Measurements from ENCODE around the gene SLC8A2. TPM values are rescaled to one million over a fixed set of nuclear protein-coding genes. Genes with fewer than 3 reads are reported as not detected.
"Not testable (repeated sequence)": the region's sequence is repeated elsewhere in the genome, so short reads cannot be mapped to it uniquely, and the experiment has no call there.

Gene SLC8A2
- total RNA-seq, 1 donor from 2014 or later, result 14.5 TPM

GRCh38 chr19:47390533-47391488, 80.9 kb downstream of the SLC8A2 start:
- H3K27me3 Mint-ChIP-seq (ENCODE audit: insufficient read depth, low read depth), result peaks cover 7% of the 10 kb centered on the region
- no peaks in the 10 kb centered on the region for H4K20me1 ChIP-seq (ENCODE audit: low read depth)
- H3K9me3 ChIP-seq (ENCODE audit: low read depth), result no peaks in the 10 kb centered on the region
- peaks cover 19% of the 10 kb centered on the region for H3K4me1 Mint-ChIP-seq
- H3K27ac ChIP-seq, result no peak overlapping the region
- H3F3A ChIP-seq (ENCODE audit: low read depth), result peaks cover 7% of the 10 kb centered on the region
- TF ChIP-seq EZH2 (IDR thresholded peaks at IDR 0.05), result no peak
- no peak for TF ChIP-seq EZH2phosphoT487 (IDR thresholded peaks at IDR 0.05)
- TF ChIP-seq CTCF (IDR thresholded peaks at IDR 0.05), result no peak
- no peak overlapping the region for H3K9ac ChIP-seq
- no peaks in the 10 kb centered on the region for H3K36me3 ChIP-seq
- no peaks in the 10 kb centered on the region for H3K79me2 ChIP-seq (ENCODE audit: low read depth)
- H3K4me3 ChIP-seq, result no peak overlapping the region
- no peaks in the 10 kb centered on the region for H3K9me3 Mint-ChIP-seq
- peak overlapping the region; percentile 49 for H3K4me3 Mint-ChIP-seq
- peak; percentile 28 for DNase-seq (ENCODE audit: low spot score)
- no peaks in the 10 kb centered on the region for H3K36me3 Mint-ChIP-seq
- H2AFZ ChIP-seq (replicated peaks), result no peak overlapping the region
- no peaks in the 10 kb centered on the region for H3K4me1 ChIP-seq
- no peaks in the 10 kb centered on the region for H3K27me3 ChIP-seq
- H3K27ac Mint-ChIP-seq, result peak overlapping the region; percentile 93
- H3K4me2 ChIP-seq, result no peak overlapping the region

GRCh38 chr19:47389150-47389556, 82.5 kb downstream of the SLC8A2 start:
- no peaks in the 10 kb centered on the region for H3K79me2 ChIP-seq (ENCODE audit: low read depth)
- TF ChIP-seq CTCF (IDR thresholded peaks at IDR 0.05) (no peak), EZH2 (IDR thresholded peaks at IDR 0.05) (no peak), EZH2phosphoT487 (IDR thresholded peaks at IDR 0.05) (no peak)
- no peaks in the 10 kb centered on the region for H3K36me3 Mint-ChIP-seq
- H3F3A ChIP-seq (ENCODE audit: low read depth), result peaks cover 7% of the 10 kb centered on the region
- no peaks in the 10 kb centered on the region for H3K9me3 Mint-ChIP-seq
- H3K27ac ChIP-seq, result no peak overlapping the region
- peaks cover 20% of the 10 kb centered on the region for H3K4me1 Mint-ChIP-seq
- H3K4me1 ChIP-seq, result no peaks in the 10 kb centered on the region
- peaks cover 12% of the 10 kb centered on the region for H3K27me3 Mint-ChIP-seq (ENCODE audit: insufficient read depth, low read depth)
- H3K36me3 ChIP-seq, result no peaks in the 10 kb centered on the region
- no peaks in the 10 kb centered on the region for H3K9me3 ChIP-seq (ENCODE audit: low read depth)
- no peaks in the 10 kb centered on the region for H4K20me1 ChIP-seq (ENCODE audit: low read depth)
- H3K27me3 ChIP-seq, result no peaks in the 10 kb centered on the region
- H3K9ac ChIP-seq, result no peak overlapping the region
- peak overlapping the region; percentile 76 for H3K27ac Mint-ChIP-seq
- H3K4me2 ChIP-seq, result no peak overlapping the region
- no peak overlapping the region for H3K4me3 ChIP-seq
- no peak overlapping the region for H3K4me3 Mint-ChIP-seq
- no peak overlapping the region for H2AFZ ChIP-seq (replicated peaks)
- no peak for DNase-seq (ENCODE audit: low spot score)

DNA sequence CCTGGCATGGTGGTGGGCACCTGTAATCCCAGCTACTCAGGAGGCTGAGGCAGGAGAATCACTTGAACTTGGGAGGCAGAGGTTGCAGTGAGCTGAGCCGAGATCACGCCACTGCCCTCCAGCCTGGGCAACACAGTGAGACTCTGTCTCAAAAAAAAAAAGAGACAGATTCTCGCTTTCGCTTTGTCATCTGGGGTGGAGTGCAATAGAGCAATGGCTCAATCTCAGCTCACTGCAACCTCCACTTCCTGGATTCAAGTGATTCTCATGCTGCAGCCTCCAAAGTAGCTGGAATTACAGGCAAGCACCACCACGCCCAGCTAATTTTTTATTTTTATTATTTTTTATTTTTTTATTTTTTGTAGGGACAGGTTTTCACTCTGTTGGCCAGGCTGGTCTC, 83.0 kb downstream of the SLC8A2 start:
- not testable (repeated sequence) for H3K27ac ChIP-seq; H3K27me3 ChIP-seq; H4K20me1 ChIP-seq (ENCODE audit: low read depth); H3F3A ChIP-seq (ENCODE audit: low read depth); H3K9me3 ChIP-seq (ENCODE audit: low read depth); H2AFZ ChIP-seq (replicated peaks); H3K27ac Mint-ChIP-seq; H3K9me3 Mint-ChIP-seq; H3K36me3 Mint-ChIP-seq; H3K4me3 ChIP-seq; H3K36me3 ChIP-seq; H3K4me3 Mint-ChIP-seq; DNase-seq (ENCODE audit: low spot score); H3K4me2 ChIP-seq; H3K9ac ChIP-seq; H3K79me2 ChIP-seq (ENCODE audit: low read depth); H3K4me1 ChIP-seq
- peaks cover 12% of the 10 kb centered on the region for H3K27me3 Mint-ChIP-seq (ENCODE audit: insufficient read depth, low read depth)
- peaks cover 20% of the 10 kb centered on the region for H3K4me1 Mint-ChIP-seq

- not testable (repeated sequence) for H3K36me3 ChIP-seq; DNase-seq (ENCODE audit: low spot score); H4K20me1 ChIP-seq (ENCODE audit: low read depth); H3K36me3 Mint-ChIP-seq; H3K9me3 Mint-ChIP-seq; H3K4me3 Mint-ChIP-seq; H3K9ac ChIP-seq; H3K27me3 ChIP-seq; H3K9me3 ChIP-seq (ENCODE audit: low read depth); H2AFZ ChIP-seq (replicated peaks); H3K4me3 ChIP-seq; H3K4me2 ChIP-seq; H3K4me1 ChIP-seq; H3K27ac ChIP-seq; H3F3A ChIP-seq (ENCODE audit: low read depth); H3K27ac Mint-ChIP-seq; H3K79me2 ChIP-seq (ENCODE audit: low read depth)
- peaks cover 26% of the 10 kb centered on the region for H3K4me1 Mint-ChIP-seq
- peaks cover 13% of the 10 kb centered on the region for H3K27me3 Mint-ChIP-seq (ENCODE audit: insufficient read depth, low read depth)
Observed at GRCh38 chr19:47387623-47388022, 84.1 kb downstream of the SLC8A2 start.

GRCh38 chr19:47386582-47386981, 85.1 kb downstream of the SLC8A2 start:
- H3K27ac ChIP-seq; H3K36me3 Mint-ChIP-seq; H3K9me3 ChIP-seq (ENCODE audit: low read depth); H3K79me2 ChIP-seq (ENCODE audit: low read depth); H3K27me3 ChIP-seq; H2AFZ ChIP-seq (replicated peaks); H3K9me3 Mint-ChIP-seq; H3K9ac ChIP-seq; H3K4me1 ChIP-seq; H4K20me1 ChIP-seq (ENCODE audit: low read depth); H3K36me3 ChIP-seq; H3K4me3 Mint-ChIP-seq; H3K4me3 ChIP-seq; H3K27ac Mint-ChIP-seq; H3K4me2 ChIP-seq; H3F3A ChIP-seq (ENCODE audit: low read depth); DNase-seq (ENCODE audit: low spot score): not testable (repeated sequence)
- Mint-ChIP-seq H3K27me3 (ENCODE audit: insufficient read depth, low read depth) (peaks cover 15% of the 10 kb centered on the region), H3K4me1 (peaks cover 24% of the 10 kb centered on the region)

DNA sequence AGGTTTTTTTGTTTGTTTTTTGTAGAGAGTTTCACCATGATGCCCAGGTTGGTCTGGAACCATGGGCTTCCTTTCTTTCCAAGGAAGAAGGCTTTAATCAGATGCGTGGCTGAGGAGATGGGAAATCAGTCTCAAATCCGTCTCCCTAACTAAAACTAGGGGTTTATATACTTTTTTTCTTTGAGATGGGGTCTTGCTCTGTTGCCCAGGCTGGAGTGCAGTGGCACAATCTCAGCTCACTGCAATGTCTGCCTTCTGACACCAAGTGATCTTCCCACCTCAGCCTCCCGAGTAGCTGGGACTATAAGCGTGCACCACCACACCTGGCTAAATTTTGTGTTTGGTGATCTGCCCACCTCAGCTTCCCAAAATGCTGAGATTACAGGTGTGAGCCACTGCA, 87.2 kb downstream of the SLC8A2 start:
- H3K9ac ChIP-seq; H3K36me3 Mint-ChIP-seq; H3K4me1 ChIP-seq; H3K79me2 ChIP-seq (ENCODE audit: low read depth); H2AFZ ChIP-seq (replicated peaks); H3F3A ChIP-seq (ENCODE audit: low read depth); H3K9me3 Mint-ChIP-seq; H3K27ac ChIP-seq; H3K36me3 ChIP-seq; H3K4me3 ChIP-seq; H4K20me1 ChIP-seq (ENCODE audit: low read depth); H3K4me3 Mint-ChIP-seq; H3K9me3 ChIP-seq (ENCODE audit: low read depth); H3K27ac Mint-ChIP-seq; DNase-seq (ENCODE audit: low spot score); H3K27me3 ChIP-seq; H3K4me2 ChIP-seq: not testable (repeated sequence)
- peaks cover 14% of the 10 kb centered on the region for H3K27me3 Mint-ChIP-seq (ENCODE audit: insufficient read depth, low read depth)
- peaks cover 11% of the 10 kb centered on the region for H3K4me1 Mint-ChIP-seq
